HG02973 (cell line): ENCODE measurements around the gene FOLR3.
"Not testable (repeated sequence)": the region's sequence is repeated elsewhere in the genome, so short reads cannot be mapped to it uniquely, and the experiment has no call there.

Experiments used
- ATAC-seq: cut with Tn5 transposase; IDR thresholded peaks from one replicate; pipeline ENCODE4 v1.9.1; 2021; ENCODE audit warnings: moderate library complexity; ENCODE audit not compliant: unreplicated experiment

FOLR3 gene

DNA sequence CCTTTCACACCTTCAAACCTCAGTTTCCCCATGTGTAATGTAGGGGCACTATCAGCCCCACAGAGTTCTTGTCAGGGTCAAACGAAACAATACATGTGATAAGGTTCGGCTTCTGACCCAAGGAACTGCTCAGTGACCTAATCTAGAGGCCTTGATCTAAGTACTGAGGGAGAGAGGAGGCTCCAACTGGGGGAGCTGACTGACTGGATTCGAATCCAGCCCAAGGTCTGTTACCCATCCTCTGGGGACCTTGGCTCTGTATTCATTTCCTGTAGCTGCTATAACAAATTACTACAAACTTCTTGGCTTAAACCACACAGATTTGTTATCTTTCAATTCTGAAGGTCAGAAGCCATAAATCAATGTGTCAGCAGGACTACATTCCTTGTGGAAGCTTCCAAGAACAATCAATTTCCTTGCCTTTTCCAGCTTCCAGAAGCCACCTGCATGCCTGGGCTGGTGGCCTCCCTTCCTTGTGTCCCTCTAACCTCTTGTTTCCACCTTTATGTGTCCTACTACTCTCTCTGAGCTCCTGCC is 12.3 kb upstream of the FOLR3 start:
- no peak for ATAC-seq

DNA sequence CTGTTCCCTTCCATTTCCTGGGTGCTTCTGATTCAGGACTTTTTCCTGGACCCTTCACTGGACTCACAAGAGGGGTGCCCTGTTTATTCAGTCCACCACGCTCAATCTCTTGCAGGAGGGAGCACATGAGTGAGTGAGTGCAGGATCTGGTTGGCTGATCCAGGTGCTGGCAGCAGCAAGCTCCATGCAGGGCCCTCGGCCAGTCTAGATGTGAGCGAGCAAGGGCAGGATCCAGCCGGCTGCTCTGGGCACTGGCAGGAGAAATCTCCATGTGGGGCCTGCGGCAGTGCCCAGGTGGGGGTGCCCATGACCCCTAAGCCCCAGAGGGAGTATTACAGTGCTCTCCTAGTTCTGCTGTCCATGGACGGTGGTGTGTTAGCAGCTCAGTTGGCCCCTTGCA is 11.5 kb upstream of the FOLR3 start:
- no peak for ATAC-seq

DNA sequence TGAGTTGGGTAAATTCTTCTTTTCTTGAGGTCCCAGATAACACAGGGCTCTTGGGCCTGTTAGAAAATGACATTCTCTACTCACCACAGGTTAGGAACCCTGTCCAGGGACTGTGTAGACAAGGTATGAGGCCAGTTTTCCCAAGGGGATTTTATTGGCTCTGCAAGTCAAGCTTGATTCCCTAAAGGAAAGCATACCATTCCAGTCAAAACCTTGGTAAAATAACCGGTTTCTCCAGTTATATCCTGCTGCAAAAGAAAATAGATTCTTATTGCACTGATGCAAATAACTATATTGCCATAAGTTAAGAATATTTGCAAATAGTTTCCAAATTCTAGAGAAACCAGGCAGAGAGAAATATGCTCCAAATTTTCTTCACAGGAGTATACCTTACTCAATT is 9.6 kb upstream of the FOLR3 start:
- ATAC-seq = no peak

DNA sequence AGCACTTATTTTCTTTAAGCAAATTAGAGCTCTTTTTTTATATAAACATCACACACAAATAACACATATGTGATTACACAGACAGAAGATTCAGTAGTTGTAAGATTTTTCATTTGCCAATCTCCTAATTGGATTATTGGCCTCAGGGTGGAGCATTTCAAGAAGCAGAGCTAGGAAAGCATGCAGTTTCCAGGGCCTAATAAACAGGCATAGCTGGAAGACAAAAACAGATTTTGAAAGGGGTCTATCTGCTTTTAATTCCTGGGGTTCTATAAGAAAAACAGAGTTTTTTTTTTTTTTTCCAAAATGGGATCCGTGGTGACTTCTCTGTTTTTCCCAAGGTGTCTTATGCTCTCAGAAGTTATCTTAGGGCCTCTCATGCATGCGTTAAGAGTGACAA is 7.6 kb upstream of the FOLR3 start:
- no peak for ATAC-seq

DNA sequence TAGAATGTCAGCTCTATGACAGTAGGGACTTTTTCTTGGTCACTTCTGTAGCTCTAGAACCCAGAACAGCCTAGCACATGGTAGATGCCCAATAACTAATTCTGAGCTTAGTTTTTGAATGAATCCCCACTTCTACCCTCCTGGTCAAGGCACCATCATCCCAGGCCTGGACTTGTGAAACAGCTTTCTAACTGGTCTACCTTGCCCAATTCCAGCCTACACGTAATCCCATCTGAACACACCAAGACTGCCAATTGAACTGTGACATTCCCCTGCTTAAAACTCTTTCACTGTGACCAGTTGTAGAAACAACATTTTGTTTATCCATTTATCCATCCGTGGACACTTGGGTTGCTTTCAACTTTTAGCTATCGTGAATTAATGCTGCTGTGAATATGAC is 6.1 kb upstream of the FOLR3 start:
- no peak for ATAC-seq

DNA sequence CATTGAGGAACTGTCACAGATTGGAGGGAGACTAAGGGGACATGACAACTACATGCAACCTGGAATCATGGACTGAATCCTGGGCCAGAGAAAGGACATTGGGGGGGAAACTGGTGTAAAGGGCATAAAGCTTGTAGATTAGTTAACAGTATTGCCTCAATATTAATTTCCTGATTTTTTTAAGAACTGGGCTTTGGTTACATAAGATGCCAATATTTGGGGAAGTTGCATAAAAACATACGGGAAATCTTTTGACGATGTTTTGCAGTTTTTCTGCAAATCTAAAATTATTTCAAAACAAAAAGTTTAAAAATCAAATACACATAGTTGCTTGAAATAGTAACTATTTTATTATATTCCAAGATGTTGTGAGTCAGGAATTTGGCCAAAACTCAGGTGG is 2.9 kb upstream of the FOLR3 start:
- no peak for ATAC-seq

DNA sequence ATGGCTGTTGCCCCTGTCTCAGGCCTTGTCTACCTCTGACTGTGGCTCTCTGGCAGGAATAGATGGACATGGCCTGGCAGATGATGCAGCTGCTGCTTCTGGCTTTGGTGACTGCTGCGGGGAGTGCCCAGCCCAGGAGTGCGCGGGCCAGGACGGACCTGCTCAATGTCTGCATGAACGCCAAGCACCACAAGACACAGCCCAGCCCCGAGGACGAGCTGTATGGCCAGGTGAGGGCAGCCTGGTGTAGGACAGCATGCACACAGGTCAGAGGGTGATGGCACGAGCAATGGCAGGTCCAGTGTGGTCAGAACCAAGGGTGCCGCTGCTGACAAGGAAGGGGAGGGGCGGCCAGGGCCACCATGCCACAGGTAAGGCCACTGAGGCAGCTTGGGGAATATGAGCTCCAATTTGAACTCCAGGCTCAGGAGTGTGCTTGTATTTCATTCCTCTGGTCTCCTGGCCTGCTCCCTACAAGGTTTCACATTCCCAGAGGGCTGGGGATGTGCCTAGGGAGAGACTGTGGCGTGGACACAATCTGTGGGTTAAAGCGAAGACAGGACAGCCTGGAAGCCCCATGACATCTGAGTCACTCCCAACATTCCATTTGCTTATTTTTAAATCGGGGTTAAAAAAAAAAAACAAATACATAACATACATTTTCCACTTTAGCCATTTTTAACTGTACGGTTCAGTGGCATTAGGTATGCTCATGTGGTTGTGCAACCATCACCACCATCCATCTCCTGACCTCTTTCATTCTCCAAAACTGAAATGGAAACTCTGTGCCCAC is 562 bp downstream of the FOLR3 start:
- no peak for ATAC-seq

DNA sequence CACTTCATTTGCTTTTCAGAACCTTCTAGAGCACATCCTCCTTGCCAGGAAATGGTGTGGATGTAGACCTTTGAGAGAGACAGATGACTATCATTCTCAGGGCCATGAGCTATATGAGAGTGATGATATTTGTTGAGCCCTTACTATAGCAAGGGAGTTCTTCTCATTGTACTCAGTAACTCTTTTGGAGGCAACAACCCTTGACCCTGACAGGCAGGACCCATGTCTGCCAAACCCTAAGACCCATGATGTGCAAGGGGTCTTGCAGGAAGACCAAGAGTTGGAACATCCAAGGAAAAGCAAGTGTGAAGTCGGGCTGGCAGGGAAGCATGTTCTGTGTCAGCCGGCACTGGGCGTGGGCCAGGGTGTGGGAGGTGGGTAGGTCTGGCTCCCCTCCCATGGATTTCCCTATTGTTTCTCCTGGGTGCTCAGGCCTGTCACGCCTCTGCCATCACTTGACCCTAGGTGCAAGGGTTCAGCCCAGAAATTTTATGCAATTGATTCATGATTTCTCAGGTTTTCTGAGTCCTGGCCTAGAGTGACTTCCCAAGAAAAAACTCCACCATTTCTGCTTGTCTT is 1.2 kb downstream of the FOLR3 start:
- ATAC-seq = no peak

DNA sequence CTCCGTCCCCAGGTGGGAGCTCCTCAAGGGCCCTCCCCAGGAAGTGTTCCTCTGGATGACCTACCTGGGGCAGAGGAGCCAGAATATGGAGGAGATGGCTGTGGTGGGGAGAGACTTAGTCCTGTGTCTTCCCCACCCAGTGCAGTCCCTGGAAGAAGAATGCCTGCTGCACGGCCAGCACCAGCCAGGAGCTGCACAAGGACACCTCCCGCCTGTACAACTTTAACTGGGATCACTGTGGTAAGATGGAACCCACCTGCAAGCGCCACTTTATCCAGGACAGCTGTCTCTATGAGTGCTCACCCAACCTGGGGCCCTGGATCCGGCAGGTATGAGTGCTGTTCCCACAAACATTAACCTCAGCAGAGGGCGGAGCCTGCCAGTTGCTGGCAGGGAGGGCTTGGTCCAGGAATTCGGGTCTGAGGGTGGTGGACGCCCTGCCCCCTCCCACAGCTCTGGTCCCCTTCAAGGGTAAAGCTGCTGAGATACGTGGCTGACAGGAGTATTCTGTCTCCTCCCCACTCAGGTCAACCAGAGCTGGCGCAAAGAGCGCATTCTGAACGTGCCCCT is 3.4 kb downstream of the FOLR3 start:
- ATAC-seq = no peak

DNA sequence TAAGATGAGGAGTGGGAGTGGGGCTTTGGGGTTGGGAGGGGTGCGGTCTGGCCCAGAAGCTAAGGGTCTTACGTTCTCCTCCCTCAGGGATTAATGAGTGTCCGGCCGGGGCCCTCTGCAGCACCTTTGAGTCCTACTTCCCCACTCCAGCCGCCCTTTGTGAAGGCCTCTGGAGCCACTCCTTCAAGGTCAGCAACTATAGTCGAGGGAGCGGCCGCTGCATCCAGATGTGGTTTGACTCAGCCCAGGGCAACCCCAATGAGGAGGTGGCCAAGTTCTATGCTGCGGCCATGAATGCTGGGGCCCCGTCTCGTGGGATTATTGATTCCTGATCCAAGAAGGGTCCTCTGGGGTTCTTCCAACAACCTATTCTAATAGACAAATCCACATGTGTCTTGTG is 4.0 kb downstream of the FOLR3 start:
- no peak for ATAC-seq

DNA sequence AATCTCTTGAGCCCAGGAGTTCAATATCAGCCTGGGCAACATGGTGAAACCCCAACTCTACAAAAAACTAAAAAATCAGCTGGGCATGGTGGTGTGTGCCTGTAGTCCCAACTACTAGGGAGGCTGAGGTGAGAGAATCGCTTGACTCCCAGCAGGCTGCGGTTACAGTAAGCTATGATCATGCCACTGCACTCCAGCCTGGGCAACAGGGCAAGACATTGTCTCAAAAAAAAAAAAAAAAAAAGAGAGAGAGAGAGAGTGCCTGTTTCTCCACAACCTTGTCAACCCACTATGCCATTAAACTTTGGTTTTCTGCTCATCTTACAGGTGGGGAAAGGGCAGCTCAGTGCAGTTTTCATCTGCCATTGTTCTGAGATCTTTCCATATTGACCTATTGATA is 5.1 kb downstream of the FOLR3 start:
- ATAC-seq = no peak

DNA sequence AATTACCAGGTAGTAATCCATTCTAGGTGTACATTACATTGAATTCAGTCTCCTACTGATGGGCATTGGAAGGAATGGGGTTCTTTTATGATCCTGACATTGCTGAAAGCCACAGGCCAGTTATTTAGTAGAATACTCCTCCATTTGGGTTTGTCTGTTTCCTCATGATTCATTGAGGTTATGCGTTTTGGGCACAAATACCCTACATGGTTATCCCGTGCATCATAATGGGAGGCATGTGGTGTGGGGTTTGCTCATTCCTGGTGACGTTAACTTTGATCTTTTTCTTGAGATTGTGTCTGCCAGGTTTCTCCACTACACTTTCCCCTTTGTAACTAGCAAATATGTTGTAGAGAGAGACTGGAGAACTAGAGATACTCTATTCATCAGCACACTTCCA is 5.5 kb downstream of the FOLR3 start:
- ATAC-seq = no peak

DNA sequence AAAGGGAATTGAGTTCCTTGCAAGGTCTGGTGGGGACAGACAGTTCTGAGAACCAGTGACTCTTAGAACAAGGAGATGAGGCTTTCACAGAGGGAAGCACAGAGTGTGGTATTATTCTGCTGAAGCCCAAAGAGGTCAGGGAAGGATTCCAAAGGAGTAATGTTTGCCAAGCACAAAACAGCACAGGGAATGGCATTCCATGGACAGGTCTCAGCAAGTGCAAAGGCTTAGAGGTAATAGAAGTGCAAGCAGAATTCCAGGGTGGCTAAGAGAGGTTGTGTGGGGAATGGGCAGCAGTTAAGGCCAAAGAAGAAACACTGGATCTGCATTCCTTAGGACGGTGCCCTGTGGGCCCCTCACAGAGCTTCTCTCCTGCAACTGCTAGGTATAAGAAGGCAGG is 6.6 kb downstream of the FOLR3 start:
- not testable (repeated sequence) for ATAC-seq

DNA sequence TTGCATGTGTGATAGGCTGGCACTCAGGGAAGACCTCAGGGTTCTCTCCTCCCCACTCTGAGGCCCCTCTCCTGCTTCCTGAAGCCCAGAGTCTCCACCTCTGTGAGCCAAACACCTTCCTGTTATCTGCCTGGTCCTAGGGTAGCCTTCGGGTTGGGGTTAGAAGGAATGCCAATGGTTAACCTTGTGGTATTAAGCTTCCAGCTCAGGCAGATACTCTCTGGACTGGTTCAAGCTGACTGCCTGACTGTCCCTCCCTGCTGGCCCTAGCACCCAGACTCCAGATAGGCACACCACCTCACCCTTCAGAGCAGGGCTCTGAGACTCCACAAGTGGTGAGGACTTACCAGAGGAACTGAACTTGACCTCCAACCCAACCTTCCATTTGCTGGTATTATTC is 7.0 kb downstream of the FOLR3 start:
- ATAC-seq = not testable (repeated sequence)

DNA sequence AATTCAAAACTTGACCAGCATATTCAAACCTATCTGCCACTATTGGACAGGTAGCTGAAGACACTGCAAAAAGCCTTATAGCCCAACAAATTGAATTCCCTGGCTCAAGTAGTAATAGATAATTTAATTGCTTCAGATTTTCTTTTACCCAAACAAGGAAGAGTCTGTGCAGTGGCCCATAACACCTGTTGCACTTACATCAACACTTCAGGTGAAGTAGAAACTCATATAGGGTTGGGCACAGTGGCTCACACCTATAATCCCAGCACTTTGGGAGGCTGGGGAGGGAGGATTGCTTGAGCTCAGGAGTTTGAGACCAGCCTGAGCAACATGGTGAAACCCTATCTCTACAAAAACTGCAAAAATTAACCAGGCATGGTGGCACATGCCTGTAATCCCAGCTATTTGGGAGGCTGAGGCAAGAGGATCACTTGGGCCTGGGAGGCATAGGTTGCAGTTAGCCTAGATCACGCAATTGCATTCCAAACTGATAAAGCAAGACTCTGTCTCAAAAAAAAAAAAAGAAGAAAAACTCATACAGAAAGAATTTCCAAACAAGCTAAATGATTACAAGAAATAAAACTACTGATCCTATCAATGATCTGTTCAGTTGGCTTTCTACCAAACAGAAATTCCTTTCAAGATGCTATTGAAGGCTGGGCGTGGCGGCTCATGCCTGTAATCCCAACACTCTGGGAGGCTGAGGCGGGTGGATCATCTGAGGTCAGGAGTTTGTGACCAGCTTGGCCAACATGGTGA is 9.5 kb downstream of the FOLR3 start:
- no peak for ATAC-seq

DNA sequence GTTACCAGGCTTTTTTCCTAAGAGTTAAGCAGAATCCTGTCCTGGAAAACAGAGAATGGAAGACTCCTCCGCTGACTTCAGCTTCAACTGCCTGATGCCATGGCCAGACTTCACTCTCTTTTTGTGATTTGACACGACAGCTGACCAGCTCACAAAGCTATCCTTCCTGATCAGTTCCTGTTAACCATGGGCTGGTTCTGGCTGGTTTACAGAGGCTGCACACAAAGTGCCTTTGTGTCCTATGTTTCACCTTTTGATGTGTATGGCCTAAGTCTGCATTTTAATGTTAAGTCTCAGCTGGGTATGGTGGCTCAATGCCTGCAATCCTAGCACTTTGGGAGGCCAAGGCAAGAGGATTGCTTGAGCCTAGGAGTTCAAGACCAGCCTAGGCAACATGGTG is 11.1 kb downstream of the FOLR3 start:
- no peak for ATAC-seq

DNA sequence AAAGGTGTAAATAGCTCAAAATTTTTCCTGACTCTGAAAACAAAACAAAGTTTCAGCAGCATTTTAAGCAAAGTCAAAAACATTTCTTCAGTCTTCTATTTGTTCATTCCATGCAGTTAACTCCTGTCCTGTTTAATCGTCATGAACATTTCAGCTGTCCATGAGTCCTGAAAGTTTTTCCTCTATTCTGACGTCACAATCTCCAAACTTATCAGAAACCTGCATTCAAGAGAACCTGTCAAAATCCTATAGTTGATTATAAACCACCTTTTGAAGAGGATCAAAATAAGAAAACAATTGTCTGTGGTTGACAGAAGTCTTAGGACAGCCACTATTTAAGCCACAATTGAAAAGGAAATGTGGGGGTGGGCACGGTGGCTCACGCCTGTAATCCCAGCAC is 15.4 kb downstream of the FOLR3 start:
- no peak for ATAC-seq

DNA sequence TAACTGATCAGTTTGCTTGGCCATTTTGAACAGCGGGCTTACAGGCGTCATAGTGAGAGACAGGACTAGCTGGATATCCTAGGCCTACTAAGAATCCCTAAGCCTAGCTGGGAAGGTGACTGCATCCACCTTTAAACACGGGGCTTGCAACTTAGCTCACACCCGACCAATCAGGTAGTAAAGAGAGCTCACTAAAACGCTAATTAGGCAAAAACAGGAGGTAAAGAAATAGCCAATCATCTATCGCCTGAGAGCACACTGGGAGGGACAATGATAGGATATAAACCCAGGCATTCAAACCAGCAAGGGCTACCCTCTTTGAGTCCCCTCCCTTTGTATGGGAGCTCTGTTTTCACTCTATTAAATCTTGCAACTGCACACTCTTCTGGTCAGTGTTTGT is 18.3 kb downstream of the FOLR3 start:
- not testable (repeated sequence) for ATAC-seq

DNA sequence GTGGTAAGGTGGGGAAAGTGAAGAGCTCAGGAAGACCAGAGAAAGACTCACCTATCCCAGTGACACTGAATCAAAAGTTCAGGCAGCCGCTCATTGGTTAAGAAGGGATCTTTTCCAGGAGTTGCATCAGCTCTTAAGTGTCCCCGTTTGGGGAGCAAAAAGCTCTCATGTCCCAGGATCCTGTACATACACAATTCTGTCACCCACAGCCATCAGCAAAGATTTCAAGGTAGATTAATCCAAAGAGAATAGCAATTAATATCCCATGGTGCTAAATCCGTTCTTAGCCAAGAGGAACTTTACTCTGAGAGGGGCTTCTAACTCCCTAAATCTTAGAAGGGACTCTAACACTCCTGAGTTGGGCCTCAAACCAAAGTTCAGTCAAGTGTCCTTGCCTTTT is 19.3 kb downstream of the FOLR3 start:
- no peak for ATAC-seq

DNA sequence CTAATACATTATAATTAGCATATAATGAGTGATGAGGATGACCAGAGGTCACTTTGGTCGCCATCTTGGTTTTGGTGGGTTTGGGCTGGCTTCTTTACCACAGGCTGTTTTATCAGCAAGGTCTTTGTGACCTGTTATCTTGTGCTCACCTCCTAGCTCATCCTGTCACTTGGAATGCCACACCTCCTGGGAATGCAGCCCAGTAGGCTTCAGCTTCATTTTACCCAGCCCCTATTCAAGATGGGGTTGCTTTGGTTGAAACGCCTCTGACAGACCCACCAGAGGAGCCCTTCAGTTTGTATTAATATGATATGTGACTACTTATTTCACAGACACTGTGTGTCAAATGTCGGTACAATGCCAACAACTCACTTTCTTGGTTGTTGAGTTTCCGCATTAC is 20.2 kb downstream of the FOLR3 start:
- no peak for ATAC-seq

DNA sequence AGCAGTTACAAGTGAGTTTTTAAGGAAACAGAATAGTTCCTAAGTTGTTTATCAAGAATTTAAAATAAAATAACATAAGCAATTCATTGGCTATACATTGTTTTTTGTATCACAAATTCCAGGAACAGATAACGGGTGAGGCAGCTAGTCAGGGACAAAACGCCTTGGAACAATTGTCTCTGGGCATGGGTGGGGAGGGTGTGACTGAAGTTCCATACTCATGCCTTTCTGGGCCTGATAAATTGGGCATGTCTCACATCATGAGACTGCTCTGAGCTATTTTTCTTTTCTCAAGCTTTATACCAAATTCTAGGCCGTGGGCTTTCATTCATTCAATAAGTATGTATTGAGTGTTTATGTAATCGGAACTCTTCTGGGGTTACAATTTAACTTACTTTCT is 21.6 kb downstream of the FOLR3 start:
- no peak for ATAC-seq

DNA sequence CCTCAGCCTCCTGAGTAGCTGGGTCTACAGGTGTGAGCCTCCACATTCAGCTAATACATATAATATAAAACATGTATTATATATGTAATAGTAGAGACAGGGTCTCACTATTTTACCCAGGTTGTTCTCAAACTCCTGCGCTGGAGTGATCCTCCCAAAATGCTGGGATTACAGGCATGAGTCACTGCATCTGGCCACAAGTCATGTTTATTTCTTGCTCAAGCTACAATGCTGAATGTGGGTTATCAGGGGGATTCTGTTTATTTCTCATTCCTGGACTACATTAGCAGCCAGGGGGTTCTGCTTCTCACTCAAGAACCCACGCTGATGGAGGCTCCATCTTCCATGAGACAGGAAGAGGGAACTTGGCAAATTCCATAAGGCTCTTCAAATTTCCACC is 24.8 kb downstream of the FOLR3 start:
- no peak for ATAC-seq
